DMS79 treated with DMSO at 0.1 percent for 48 hours (cell line): ENCODE measurements around the gene LCN1.
A peak's percentile ranks its signal among the peaks of the same experiment; 100 is the strongest.

Source experiments
- DNase-seq: peaks from one replicate; lab custom pipeline; 2025; lab: John Stamatoyannopoulos, UW

LCN1 gene

DNA sequence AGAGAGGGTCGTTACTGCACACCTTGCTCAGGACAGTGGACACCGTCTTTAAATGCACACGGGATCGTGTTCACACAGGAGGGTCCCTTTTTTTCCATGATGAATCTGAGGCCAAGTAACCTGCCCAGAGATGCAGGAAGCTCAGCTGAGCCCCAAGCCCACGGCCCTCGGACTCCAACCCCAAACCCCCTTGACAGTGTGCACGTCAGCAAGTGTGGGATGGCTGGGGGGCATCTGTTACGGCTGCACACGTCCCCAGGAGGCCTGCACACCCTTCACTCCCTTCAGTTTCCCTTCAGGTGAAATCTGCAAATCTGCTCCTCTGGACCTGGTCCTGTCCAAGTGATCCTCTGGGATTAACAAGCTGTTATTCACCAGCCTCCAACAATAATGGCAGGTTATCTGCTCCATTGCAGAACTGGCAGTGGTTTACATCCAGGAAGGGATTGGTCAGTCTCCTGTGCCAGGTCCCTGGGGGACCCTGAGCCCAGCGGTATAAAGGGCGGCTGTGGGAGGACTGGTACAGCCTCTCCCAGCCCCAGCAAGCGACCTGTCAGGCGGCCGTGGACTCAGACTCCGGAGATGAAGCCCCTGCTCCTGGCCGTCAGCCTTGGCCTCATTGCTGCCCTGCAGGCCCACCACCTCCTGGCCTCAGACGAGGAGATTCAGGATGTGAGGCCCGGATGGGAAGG lies at the start of gene LCN1:
TSS of gene LCN1 (plus strand) at position 525 of the 692 bp plus-strand sequence. CDS start at position 583, 58 bp downstream.
- DNase-seq, result no peak

DNA sequence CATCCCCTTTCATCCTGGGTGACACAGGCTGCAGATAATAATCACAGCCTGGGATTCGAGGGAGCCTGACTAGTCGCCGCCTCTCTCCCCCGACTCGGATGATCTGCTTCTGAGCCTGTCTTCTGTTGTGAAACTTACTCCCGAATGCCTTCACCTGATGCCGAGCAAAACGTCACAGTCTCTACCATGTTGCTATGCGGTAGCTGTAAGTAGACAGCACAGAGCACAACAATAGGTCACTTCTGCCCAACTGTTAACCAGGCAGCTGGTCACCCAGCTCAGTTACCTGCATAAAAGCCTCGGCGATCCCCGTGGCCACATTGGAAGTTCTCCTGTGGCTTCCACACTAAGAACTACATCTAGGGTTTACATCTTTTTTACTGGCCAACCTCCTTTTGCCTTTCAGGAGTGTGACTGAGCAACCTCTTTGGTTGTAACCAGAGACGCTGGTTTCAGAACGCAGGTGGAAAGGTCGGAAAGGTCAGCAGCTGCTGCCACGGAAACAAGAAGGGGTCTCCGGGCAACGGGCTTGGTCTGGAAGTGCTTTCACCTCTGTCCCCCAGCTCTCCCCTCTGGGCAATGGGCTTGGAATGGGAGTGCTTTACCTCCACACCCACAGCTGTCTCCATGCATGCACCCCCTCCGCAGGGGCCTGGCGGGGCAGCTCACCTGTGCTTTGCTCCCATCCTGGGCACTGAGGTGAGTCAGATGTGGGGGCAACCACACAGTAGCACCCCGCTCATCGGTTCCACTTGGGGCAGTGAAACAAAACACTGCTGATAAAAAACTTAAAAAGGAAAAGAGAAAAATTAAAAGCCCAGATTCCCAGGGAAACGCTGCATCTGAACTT lies 49.2 kb upstream of the LCN1 start:
- peak; percentile 80 for DNase-seq

- no peak for DNase-seq
Observed at GRCh38 chr9:135473972-135474543, 47.2 kb upstream of the LCN1 start.

DNA sequence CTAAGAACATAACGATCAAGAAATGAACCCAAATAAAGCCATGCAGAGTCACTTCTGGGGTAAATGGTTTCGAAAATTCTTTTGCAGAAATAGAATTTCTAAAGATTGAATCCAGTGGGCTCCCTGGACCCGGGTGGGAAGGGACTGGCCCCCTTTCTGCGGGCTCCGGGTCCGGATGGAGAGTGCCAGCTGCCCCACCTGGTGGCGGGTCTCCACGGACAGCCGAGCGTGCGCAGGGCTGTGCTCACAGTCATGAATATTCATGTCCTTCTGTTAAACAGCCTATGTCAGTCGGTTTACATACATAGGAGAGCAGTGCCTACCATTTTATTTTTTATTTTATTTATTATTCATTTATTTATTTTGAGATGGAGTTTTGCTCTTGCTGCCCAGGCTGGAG lies 46.3 kb upstream of the LCN1 start:
- DNase-seq, result peak; percentile 25

GRCh38 chr9:135476561-135477355 lies 44.5 kb upstream of the LCN1 start:
- no peak for DNase-seq

DNA sequence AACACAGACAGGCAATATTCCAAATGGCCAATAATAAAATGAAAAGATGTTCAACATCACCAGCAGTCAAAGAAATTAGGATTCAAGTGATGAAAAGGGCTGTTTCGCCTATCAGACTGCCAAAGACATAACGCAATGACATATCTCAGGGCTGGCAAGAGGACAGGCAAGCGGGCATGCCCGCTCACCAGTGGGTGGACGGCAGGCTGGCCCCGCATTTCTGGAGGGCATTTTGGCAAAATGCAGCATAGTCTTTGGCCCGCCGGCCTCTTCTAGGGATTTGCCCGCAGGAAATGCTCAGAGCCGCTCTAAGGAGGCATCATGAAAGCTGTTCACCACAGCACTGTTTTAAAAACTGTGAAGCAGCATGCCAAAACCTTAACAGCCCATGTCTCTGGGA lies 43.0 kb upstream of the LCN1 start:
- no peak for DNase-seq

DNA sequence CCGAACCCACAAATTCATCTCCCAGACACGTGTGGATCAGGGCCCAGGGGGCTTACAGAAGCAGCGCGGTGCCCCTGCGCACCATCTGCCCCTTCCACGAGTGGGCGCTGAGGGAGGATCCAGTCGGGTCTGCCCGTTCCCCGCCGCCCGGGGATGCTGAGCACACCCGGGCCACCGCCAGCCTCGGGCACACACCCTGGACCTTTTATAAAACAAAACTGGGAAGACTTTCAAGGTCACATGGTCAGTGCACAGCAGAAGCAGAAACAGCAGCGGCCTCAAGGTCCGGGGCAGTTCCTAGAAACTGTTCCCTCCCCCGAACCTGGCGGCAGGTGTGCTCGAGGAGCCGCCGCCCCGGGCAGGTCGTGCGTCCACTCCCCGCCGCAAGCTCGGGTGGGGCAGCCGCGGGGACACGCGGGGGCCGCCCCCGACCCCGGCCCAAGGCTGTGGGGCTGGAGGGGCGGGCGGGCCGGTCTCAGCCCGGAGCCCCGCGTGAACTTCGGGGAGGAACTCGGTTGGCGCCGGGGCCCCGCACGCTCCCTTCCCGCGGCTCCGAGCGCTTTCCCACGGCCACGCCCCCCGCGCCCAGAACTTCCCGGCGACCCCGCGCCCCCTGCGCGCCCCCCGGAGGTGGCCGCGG lies 42.3 kb upstream of the LCN1 start:
- peak; percentile 34 for DNase-seq

- DNase-seq, result no peak
Observed at GRCh38 chr9:135479469-135480052, 41.7 kb upstream of the LCN1 start, which contains the start of gene PPP1R26. PPP1R26 (plus strand) TSS chr9:135479782; CDS start chr9:135484511, 4,729 bp downstream.

DNA sequence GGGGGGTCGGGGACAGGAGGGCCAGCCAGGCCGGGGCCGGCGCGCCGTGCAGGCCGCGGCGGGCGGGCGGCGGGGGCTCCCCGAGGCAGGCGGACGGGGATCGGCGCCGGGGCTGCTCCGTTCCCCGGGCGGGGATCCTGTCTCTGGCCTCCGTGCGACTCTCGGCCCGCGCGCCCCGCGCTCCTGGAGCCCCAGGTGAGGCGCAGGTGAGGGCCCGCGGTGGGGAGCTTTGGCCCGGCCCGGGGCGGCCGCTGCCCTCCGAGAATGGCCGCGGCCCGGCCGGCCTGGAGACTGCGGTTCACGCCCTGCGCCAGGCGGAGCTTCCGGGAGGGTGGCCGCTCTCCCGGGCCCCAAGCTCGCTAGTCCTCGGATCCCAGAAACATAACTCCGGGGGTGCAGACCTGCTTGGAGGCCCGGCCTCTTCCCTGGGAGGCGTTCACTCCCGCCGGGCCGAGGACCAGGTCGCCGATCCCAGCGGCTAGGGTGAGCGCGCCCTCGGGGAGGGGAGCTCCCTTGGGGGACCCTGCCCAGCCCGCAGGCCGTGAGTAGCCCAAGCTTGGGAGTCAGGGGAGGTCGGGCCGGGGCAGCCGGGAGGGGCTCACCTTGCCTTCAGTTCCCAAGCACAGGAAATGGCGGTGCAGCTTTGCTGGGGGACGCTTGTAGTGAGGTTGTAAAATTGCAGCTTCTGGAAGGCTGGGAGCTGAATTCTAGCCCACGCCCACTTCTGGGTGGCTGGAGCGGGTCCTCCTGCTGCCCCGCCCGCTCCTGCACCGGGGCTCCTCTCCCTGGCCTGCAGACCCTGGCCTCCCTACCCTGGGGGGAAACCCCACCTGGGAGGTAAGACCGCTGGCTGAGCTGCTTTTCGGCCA lies 40.9 kb upstream of the LCN1 start:
- peak; percentile 36 for DNase-seq

DNA sequence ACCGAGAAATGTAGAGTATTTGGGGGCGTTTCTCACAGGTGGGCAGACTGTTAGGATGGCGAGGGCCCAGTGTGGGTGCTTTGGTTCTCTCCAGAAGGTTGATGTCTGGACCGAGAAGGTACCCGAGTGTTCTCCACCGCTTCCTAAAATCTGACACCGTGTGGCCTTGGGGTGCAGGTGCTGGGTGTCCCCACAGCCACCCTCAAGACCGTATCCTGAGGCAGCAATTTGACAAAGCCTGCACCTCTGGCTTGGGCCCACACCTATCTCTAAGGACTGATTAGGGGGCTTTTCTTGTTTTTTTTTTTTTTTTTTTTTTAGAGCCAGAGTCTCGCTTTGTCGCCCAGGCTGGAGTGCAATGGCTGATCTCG lies 40.3 kb upstream of the LCN1 start:
- no peak for DNase-seq

GRCh38 chr9:135482015-135482754 lies 39.1 kb upstream of the LCN1 start:
- no peak for DNase-seq

DNA sequence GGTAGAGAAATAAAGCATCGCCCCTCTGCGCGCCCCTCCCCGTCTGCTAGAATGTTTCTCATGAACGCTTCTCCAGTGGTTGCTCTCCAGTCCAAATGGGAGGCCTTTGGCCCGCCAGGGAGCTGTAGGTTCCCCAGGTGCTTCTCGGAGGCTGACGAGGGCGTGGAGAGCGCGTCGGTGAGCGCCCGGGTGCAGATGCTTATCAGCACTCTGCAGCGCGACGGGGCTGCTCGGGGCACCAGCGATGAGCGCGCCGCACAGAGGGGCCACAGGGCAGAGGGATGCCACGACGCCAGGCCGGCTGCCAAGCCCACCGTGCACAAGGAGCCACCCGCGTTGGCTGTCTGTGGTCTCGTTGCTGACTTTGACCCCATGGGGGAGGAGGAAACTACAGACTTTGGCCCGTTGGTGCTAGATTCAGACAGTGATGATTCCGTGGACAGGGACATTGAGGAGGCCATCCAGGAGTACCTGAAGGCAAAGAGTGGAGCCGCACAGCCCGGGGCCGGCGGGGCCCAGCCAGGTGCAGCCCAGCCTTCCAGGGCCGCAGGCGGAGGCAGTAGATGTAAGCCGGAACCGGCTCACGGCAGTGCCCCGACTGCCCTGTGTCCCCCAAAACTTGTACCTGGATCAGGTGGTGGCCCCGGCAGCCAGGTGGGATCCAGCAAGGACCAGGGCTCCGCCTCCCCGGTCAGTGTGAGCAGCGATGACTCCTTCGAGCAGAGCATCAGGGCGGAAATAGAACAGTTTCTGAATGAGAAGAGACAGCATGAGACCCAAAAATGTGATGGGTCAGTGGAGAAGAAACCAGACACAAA lies 36.6 kb upstream of the LCN1 start:
- no peak for DNase-seq

- no peak for DNase-seq
Observed at GRCh38 chr9:135485385-135485784, 35.9 kb upstream of the LCN1 start.

GRCh38 chr9:135485832-135486231 lies 35.4 kb upstream of the LCN1 start:
- DNase-seq, result no peak

DNA sequence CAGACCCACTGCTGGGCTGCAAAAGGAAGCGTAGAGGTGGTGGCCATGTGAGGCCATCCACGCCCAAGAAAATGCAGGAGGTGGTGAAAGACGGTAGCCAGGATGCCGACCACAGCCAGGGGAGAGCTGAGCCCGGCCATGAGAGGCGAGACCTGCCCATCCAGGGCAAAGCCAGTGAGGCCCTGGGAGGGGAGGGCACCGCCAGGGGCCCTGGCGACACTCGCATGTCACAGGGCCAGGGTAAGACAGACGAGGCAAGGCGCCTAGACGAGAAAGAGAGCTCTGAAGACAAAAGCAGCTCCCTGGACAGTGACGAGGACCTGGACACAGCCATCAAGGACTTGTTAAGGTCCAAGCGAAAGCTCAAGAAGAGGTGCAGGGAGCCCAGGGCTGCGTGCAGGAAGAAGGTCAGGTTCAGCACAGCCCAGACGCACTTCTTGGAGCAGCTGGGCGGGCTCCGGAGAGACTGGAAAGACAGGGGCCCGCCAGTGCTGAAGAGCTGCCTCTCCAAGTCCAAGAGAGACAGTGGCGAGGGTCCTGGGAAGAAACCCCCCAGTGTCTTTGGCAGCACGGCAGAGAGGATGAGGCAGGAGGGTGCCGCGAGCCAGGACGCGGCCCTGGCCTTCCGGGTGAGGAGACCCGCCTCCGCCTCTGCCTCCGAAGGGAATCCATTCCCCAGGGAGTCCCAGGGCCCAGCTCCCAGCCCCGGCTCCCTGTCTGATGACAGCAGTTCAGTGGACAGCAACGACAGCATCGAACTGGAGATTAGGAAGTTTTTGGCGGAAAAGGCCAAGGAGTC lies 34.8 kb upstream of the LCN1 start:
- no peak for DNase-seq

- no peak for DNase-seq
Observed at GRCh38 chr9:135487281-135488012, 33.8 kb upstream of the LCN1 start.

- no peak for DNase-seq
Observed at GRCh38 chr9:135488013-135488330, 33.3 kb upstream of the LCN1 start.
